ENCODE results near the gene PHAF1. TPM values are rescaled to one million over a fixed set of nuclear protein-coding genes. Genes with fewer than 3 reads are reported as not detected.
A peak's percentile ranks its signal among the peaks of the same experiment; 100 is the strongest.

PHAF1 gene
- total RNA-seq, 1 experiment from 2014 or later: 19.2 TPM

- Histone ChIP-seq H3K27ac (ENCODE audit: low read depth, low read length) (no peak overlapping the region), H3K4me1 (ENCODE audit: control insufficient read depth in 1 of 2, insufficient read depth in 2 of 2, low read length in 2 of 2) (peaks cover 10 to 34% of the 10 kb centered on the region in 2 experiments; a peak in 3 of 4 replicates), H3K79me2 (ENCODE audit: insufficient read depth, low read length) (no peaks in the 10 kb centered on the region; the same call in 1 of the 2 replicates), H3K9ac (ENCODE audit: low read length) (0 out of 2 replicates have a peak overlapping the region, but pooled peaks have one; percentile 90), H3K4me3 (replicated peaks in 1 of 2; ENCODE audit: low read depth in 1 of 2, low read length in 2 of 2) (no peak overlapping the region; a peak in 1 of 4 replicates), H4K20me1 (ENCODE audit: insufficient read depth) (no peaks in the 10 kb centered on the region), H3K9me3 (ENCODE audit: control insufficient read depth in 1 of 2, insufficient read depth in 1 of 2, low read depth in 1 of 2, low read length in 2 of 2) (no peaks in the 10 kb centered on the region), H3K27me3 (ENCODE audit: insufficient read depth, low read length) (no peaks in the 10 kb centered on the region), H3K36me3 (ENCODE audit: control insufficient read depth in 1 of 2, insufficient read depth in 2 of 2, low read length in 2 of 2) (no peaks in the 10 kb centered on the region), H3K9me2 (ENCODE audit: insufficient read depth) (no peaks in the 10 kb centered on the region), H3K4me2 (ENCODE audit: low read length) (peak overlapping the region; percentile 86), H2AFZ (ENCODE audit: low read depth, low read length, poor library complexity, severe bottlenecking) (no peak overlapping the region)
- ChIA-PET CTCF (interaction anchor here (0.9 to 5.7 kb wide), 4 partner anchors 11 to 140 kb away, joined by 3 to 52 read pairs (median 8); partner anchors contain the start of gene NOL3), RAD21 (ENCODE audit: low non-redundant PET in 1 of 2, low total read pairs in 2 of 2, uncharacterized antibody in 2 of 2, unreplicated experiment in 2 of 2) (interaction anchor here in 1 of 2 experiments (0.5 kb wide), 1 partner anchor 129 kb away, joined by 4 read pairs; no protein-coding TSS in a partner anchor), POLR2A (interaction anchor here (0.6 to 1.0 kb wide), 3 partner anchors 7 to 42 kb away, joined by 3 to 8 read pairs (median 4); partner anchors contain the start of gene B3GNT9)
- DNase-seq (ENCODE audit: low read depth, low spot score) (no peak), ATAC-seq (no peak)
- no peak for TF ChIP-seq SRF (IDR thresholded peaks at IDR 0.05; ENCODE audit: low read depth)
- no peak for TF ChIP-seq YY1 (IDR thresholded peaks at IDR 0.05; ENCODE audit: extremely low read depth, insufficient replicate concordance, low read depth, low read length)
- no peak for TF ChIP-seq JUND (IDR thresholded peaks at IDR 0.05)
- no peak for TF ChIP-seq ATF3 (IDR thresholded peaks at IDR 0.05)
- TF ChIP-seq EGR1 (IDR thresholded peaks at IDR 0.05; ENCODE audit: low read depth): no peak
- TF ChIP-seq TCF7L2 (IDR thresholded peaks at IDR 0.05; ENCODE audit: borderline replicate concordance, extremely low read depth, insufficient read depth, insufficient read length): no peak
- TF ChIP-seq, protein P1, sequence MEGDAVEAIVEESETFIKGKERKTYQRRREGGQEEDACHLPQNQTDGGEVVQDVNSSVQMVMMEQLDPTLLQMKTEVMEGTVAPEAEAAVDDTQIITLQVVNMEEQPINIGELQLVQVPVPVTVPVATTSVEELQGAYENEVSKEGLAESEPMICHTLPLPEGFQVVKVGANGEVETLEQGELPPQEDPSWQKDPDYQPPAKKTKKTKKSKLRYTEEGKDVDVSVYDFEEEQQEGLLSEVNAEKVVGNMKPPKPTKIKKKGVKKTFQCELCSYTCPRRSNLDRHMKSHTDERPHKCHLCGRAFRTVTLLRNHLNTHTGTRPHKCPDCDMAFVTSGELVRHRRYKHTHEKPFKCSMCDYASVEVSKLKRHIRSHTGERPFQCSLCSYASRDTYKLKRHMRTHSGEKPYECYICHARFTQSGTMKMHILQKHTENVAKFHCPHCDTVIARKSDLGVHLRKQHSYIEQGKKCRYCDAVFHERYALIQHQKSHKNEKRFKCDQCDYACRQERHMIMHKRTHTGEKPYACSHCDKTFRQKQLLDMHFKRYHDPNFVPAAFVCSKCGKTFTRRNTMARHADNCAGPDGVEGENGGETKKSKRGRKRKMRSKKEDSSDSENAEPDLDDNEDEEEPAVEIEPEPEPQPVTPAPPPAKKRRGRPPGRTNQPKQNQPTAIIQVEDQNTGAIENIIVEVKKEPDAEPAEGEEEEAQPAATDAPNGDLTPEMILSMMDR (IDR thresholded peaks at IDR 0.05 in 2 of 3, conservative IDR thresholded peaks at IDR 0.05 in 1 of 3; ENCODE audit: borderline replicate concordance in 1 of 3, insufficient read depth in 1 of 3, low read depth in 2 of 3, low read length in 2 of 3): no peak
- no peak for TF ChIP-seq FOSL1 (IDR thresholded peaks at IDR 0.05; ENCODE audit: low read depth)
- TF ChIP-seq MAX (IDR thresholded peaks at IDR 0.05): no peak
- TF ChIP-seq, protein P2, sequence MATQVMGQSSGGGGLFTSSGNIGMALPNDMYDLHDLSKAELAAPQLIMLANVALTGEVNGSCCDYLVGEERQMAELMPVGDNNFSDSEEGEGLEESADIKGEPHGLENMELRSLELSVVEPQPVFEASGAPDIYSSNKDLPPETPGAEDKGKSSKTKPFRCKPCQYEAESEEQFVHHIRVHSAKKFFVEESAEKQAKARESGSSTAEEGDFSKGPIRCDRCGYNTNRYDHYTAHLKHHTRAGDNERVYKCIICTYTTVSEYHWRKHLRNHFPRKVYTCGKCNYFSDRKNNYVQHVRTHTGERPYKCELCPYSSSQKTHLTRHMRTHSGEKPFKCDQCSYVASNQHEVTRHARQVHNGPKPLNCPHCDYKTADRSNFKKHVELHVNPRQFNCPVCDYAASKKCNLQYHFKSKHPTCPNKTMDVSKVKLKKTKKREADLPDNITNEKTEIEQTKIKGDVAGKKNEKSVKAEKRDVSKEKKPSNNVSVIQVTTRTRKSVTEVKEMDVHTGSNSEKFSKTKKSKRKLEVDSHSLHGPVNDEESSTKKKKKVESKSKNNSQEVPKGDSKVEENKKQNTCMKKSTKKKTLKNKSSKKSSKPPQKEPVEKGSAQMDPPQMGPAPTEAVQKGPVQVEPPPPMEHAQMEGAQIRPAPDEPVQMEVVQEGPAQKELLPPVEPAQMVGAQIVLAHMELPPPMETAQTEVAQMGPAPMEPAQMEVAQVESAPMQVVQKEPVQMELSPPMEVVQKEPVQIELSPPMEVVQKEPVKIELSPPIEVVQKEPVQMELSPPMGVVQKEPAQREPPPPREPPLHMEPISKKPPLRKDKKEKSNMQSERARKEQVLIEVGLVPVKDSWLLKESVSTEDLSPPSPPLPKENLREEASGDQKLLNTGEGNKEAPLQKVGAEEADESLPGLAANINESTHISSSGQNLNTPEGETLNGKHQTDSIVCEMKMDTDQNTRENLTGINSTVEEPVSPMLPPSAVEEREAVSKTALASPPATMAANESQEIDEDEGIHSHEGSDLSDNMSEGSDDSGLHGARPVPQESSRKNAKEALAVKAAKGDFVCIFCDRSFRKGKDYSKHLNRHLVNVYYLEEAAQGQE (IDR thresholded peaks at IDR 0.05; ENCODE audit: low read depth): no peak
- no peak for TF ChIP-seq CBX3 (IDR thresholded peaks at IDR 0.05; ENCODE audit: low read depth)
- TF ChIP-seq SP1 (IDR thresholded peaks at IDR 0.05; ENCODE audit: low read depth): no peak
- no peak for TF ChIP-seq SIN3A (IDR thresholded peaks at IDR 0.05; ENCODE audit: low read depth)
- no peak for TF ChIP-seq EZH2phosphoT487 (IDR thresholded peaks at IDR 0.05; ENCODE audit: borderline replicate concordance)
- no peak for TF ChIP-seq EZH2 (IDR thresholded peaks at IDR 0.05)
- no peak for TF ChIP-seq POLR2AphosphoS5 (IDR thresholded peaks at IDR 0.05; ENCODE audit: low read depth, low read length)
- no peak for TF ChIP-seq ZNF274 (IDR thresholded peaks at IDR 0.05; ENCODE audit: low read depth, low read length)
- TF ChIP-seq CEBPB (IDR thresholded peaks at IDR 0.05; ENCODE audit: low read depth): no peak
- TF ChIP-seq RAD21 (IDR thresholded peaks at IDR 0.05; ENCODE audit: low read depth): no peak
- intact Hi-C loops (cut with micrococcal nuclease): loop anchor here (5.0 kb wide), 1 partner anchor 206 kb away; no protein-coding TSS in a partner anchor
- BruUV-seq (replicated peaks): no TSS peak
These were observed 48.3 kb downstream of the PHAF1 start for GRCh38 chr16:67157892-67158635.
